Omental fat pad (tissue), 4 donors: ENCODE results near the gene SLIT1. TPM values are rescaled to one million over a fixed set of nuclear protein-coding genes. Genes with fewer than 3 reads are reported as not detected.

Source experiments
- ATAC-seq: fragments of 150-250 bp; one replicate; pipeline ENCODE4 v1.9.1; 2016; ENCODE audit warnings: mild to moderate bottlenecking, moderate library complexity; ENCODE audit not compliant: low FRiP score
- DNase-seq: peaks from one replicate; pipeline ENCODE4 v3.0.0-alpha.2; 2019; ENCODE audit warnings: low spot score
- CTCF ChIP-seq, 3 donors: fragments of 450-650 bp; IDR thresholded peaks; one replicate each; pipeline ENCODE4 v1.5.1; 2016 to 2017; ENCODE audit warnings: antibody characterized with exemption in 3 of 3, mild to moderate bottlenecking in 3 of 3, moderate library complexity in 2 of 3
- total RNA-seq, 4 donors: library from RNA; depleted of rRNA; stranded (reverse); fragments of >200 nt; gene quantifications; one replicate each; pipeline ENCODE4 v1.1.0, GENCODE V29; 2016

The SLIT1 gene
- total RNA-seq, 4 donors from 2014 or later: 0.12 to 1.1 (median 0.28) TPM

DNA sequence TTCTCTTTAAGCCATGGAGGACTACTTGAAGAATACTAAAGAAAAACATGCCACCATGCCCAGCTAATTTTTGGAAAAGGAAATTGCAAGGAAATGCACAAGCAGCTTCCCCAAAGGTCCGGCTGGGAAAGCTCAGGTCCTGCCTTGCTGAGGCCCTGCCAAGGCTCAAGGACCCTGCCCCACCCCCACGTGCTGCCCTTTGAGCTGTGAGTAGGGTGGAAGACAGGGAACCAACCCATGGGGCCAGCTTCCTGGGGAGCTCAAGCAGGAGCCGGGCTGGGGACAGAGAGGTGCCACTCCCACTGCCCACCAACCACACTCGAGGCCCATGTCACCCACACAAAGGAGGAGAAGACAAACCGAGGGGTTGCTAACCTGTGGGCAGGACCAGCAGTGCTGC lies 78.2 kb downstream of the SLIT1 start:
- TF ChIP-seq CTCF (IDR thresholded peaks at IDR 0.05): no peak
- ATAC-seq (no peak), DNase-seq (no peak)

DNA sequence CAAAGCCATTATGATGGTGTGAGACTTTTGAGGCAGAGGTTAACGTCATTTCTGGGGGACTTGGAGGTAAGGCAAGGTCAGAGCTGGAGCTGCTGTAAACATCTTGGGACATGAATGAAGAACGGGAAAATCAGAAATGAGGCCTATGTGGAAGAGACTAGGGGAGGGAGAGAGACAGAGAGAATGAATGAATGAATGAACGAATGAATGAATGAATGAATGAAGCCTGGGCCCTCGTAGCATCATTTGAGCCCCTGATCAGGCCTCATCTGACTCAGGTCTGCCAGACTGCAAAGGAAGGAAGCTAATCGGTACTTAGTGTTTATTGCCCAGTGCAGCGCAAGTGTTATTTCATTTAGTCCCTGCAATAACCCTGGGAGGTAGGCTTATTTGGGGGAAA lies 79.6 kb downstream of the SLIT1 start:
- DNase-seq (no peak), ATAC-seq (no peak)
- no peak for TF ChIP-seq CTCF (IDR thresholded peaks at IDR 0.05)

DNA sequence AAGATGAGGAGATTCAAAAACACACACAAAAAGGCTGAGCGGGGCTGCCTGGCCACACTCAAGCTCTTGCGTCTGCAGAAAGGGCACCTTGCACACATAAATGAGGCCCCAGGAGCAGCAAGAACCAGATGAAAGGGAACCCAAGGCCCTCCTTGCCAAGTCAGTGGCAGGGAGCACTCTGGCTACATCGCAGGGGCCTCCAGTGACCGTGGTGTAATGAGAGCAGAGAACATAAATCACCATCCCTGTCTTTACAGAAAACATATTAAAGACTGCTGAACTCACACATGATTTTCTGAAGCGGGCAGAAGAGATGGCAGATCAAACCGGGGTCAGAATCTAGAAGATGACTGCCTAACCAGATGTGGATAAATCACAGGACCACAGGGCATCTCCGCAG lies 80.5 kb downstream of the SLIT1 start:
- ATAC-seq (no peak), DNase-seq (no peak)
- TF ChIP-seq CTCF (IDR thresholded peaks at IDR 0.05): no peak

GRCh38 chr10:97103316-97104080 lies 82.3 kb downstream of the SLIT1 start:
- DNase-seq: no peak
- no peak for ATAC-seq
- TF ChIP-seq CTCF (IDR thresholded peaks at IDR 0.05): no peak

GRCh38 chr10:97102441-97102840 lies 83.3 kb downstream of the SLIT1 start:
- ATAC-seq (no peak), DNase-seq (no peak)
- no peak for TF ChIP-seq CTCF (IDR thresholded peaks at IDR 0.05)

- TF ChIP-seq CTCF (IDR thresholded peaks at IDR 0.05): no peak
- ATAC-seq (no peak), DNase-seq (no peak)
Observed at GRCh38 chr10:97101166-97101940, 84.4 kb downstream of the SLIT1 start.
